H54 (cell line): Measurements from ENCODE around the gene ZNF521.

Experiments
- DNase-seq: peaks from one replicate; pipeline ENCODE4 v3.0.0; 2011; ENCODE audit warnings: low spot score, mixed read lengths; ENCODE audit not compliant: insufficient read length
- FAIRE-seq: peaks from 3 replicates; lab custom pipeline; 2011; peaks lifted over from hg19 to GRCh38; lab: Jason Lieb, UNC
- POLR2A ChIP-seq: IDR thresholded peaks from 2 replicates; pipeline ENCODE4 v1.6.1; 2011; ENCODE audit warnings: low read depth, mild to moderate bottlenecking, low read length

ZNF521 gene

GRCh38 chr18:25132786-25133496 lies 219.0 kb downstream of the ZNF521 start:
- no peak for TF ChIP-seq POLR2A
- FAIRE-seq (no peak), DNase-seq (no peak)

- FAIRE-seq, result no peak
- no peak for TF ChIP-seq POLR2A
- DNase-seq, result no peak
Measured at GRCh38 chr18:25126751-25127150, 225.2 kb downstream of the ZNF521 start.

- DNase-seq (no peak), FAIRE-seq (no peak)
- TF ChIP-seq POLR2A, result no peak
Measured at GRCh38 chr18:25125680-25126079, 226.3 kb downstream of the ZNF521 start.

- DNase-seq, result no peak
- FAIRE-seq, result no peak
- TF ChIP-seq POLR2A, result no peak
Measured at GRCh38 chr18:25123438-25124232, 228.3 kb downstream of the ZNF521 start.

GRCh38 chr18:25121442-25121841 lies 230.5 kb downstream of the ZNF521 start:
- TF ChIP-seq POLR2A, result no peak
- no peak for DNase-seq
- no peak for FAIRE-seq

- FAIRE-seq, result no peak
Measured at GRCh38 chr18:25113566-25113965, 238.4 kb downstream of the ZNF521 start.

GRCh38 chr18:25112821-25113434 lies 239.0 kb downstream of the ZNF521 start:
- no peak for DNase-seq
- TF ChIP-seq POLR2A, result no peak
- FAIRE-seq, result no peak

More at GRCh38 chr18:25113566-25113965, 238.4 kb downstream of the ZNF521 start:
- TF ChIP-seq POLR2A, result no peak
- no peak for DNase-seq

- no peak for FAIRE-seq
- no peak for DNase-seq
- no peak for TF ChIP-seq POLR2A
Measured at GRCh38 chr18:25111377-25112288, 240.3 kb downstream of the ZNF521 start.

GRCh38 chr18:25109484-25109883 lies 242.5 kb downstream of the ZNF521 start:
- FAIRE-seq (no peak), DNase-seq (no peak)
- TF ChIP-seq POLR2A, result no peak

- FAIRE-seq, result no peak
- TF ChIP-seq POLR2A, result no peak
- DNase-seq, result no peak
Measured at GRCh38 chr18:25103468-25104155, 248.4 kb downstream of the ZNF521 start.

GRCh38 chr18:25102662-25103061 lies 249.3 kb downstream of the ZNF521 start:
- DNase-seq (no peak), FAIRE-seq (no peak)
- TF ChIP-seq POLR2A, result no peak

GRCh38 chr18:25100418-25100817 lies 251.5 kb downstream of the ZNF521 start:
- no peak for TF ChIP-seq POLR2A
- no peak for FAIRE-seq
- DNase-seq, result no peak

GRCh38 chr18:25099895-25100294 lies 252.1 kb downstream of the ZNF521 start:
- no peak for TF ChIP-seq POLR2A
- FAIRE-seq, result no peak
- no peak for DNase-seq
